Upper lobe of left lung (tissue), 4 donors: ENCODE data around the gene CDX2.

Source experiments
- POLR2A ChIP-seq, 4 donors: fragments of 450-650 bp; IDR thresholded peaks; one replicate each; pipeline ENCODE4 v1.5.1; 2016 to 2017; ENCODE audit warnings: antibody characterized with exemption in 4 of 4, mild to moderate bottlenecking in 2 of 4
- POLR2AphosphoS5 ChIP-seq, 2 donors: sonication (generic); formaldehyde crosslinking; IDR thresholded peaks; one replicate each; pipeline ENCODE4 v1.5.1; 2017; ENCODE audit warnings: antibody characterized with exemption in 2 of 2
- TF ChIP-seq, protein P1 (sequence below), 6 experiments: fragments of 450-650 bp in 4 of 6; fragments of 200-600 bp in 2 of 6; sonication (generic) in 2 of 6; IDR thresholded peaks; one replicate each; pipeline ENCODE4 v1.5.1; 2016 to 2019; ENCODE audit warnings: antibody characterized with exemption in 6 of 6

DNA sequence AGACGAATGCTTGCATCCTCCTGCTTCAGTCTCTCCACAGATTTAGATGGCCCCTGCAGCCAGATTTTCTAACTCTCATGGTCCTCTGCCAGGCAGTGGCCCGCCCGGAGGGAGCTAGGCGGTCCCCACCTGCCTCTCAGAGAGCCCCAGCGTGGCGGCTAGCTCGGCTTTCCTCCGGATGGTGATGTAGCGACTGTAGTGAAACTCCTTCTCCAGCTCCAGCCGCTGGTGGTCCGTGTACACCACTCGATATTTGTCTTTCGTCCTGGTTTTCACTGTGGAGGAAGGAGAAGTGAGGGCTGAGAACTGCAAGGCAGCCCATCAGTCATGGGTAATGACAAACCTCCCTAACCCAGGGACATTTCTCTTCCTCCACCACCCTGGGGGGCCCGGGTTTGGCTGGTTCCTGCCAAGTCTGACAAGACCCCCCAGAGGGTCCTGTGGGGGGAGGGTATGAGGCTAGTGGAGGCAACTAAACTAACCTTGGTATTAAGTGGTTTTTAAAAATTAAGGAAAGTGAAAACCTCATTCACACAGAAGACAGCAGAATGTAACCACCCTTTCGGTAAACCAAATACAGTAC lies 4.3 kb downstream of the CDX2 start:
- TF ChIP-seq, protein P1, sequence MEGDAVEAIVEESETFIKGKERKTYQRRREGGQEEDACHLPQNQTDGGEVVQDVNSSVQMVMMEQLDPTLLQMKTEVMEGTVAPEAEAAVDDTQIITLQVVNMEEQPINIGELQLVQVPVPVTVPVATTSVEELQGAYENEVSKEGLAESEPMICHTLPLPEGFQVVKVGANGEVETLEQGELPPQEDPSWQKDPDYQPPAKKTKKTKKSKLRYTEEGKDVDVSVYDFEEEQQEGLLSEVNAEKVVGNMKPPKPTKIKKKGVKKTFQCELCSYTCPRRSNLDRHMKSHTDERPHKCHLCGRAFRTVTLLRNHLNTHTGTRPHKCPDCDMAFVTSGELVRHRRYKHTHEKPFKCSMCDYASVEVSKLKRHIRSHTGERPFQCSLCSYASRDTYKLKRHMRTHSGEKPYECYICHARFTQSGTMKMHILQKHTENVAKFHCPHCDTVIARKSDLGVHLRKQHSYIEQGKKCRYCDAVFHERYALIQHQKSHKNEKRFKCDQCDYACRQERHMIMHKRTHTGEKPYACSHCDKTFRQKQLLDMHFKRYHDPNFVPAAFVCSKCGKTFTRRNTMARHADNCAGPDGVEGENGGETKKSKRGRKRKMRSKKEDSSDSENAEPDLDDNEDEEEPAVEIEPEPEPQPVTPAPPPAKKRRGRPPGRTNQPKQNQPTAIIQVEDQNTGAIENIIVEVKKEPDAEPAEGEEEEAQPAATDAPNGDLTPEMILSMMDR (IDR thresholded peaks at IDR 0.05) = no peak
- TF ChIP-seq POLR2A (IDR thresholded peaks at IDR 0.05) (no peak), POLR2AphosphoS5 (IDR thresholded peaks at IDR 0.05) (no peak)
